HG03025 (cell line): Measurements from ENCODE around the gene HOXC5.

ENCODE experiments used
- ATAC-seq: cut with Tn5 transposase; IDR thresholded peaks from one replicate; pipeline ENCODE4 v1.9.1; 2021; ENCODE audit warnings: mild to moderate bottlenecking, moderate library complexity; ENCODE audit not compliant: unreplicated experiment, low FRiP score

Gene HOXC5

DNA sequence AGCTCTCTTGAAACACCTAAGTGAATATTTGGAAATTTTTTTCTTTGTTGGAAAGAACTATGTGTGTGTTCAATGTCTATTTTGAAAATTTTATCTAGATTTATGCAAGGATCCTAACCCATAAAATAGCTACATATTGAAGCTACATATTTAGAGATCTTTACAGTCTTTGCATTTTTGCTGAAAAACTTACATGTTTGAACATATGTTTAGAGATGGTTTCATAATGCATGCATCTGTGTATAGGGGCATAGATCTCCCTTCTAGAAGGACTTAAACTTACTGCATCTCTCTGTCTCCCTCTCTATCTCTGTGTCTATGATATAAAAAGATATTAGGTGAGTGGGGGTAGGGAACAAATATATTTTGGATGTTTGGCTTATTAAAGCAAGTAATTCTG is 12.6 kb downstream of the HOXC5 start:
- no peak for ATAC-seq

DNA sequence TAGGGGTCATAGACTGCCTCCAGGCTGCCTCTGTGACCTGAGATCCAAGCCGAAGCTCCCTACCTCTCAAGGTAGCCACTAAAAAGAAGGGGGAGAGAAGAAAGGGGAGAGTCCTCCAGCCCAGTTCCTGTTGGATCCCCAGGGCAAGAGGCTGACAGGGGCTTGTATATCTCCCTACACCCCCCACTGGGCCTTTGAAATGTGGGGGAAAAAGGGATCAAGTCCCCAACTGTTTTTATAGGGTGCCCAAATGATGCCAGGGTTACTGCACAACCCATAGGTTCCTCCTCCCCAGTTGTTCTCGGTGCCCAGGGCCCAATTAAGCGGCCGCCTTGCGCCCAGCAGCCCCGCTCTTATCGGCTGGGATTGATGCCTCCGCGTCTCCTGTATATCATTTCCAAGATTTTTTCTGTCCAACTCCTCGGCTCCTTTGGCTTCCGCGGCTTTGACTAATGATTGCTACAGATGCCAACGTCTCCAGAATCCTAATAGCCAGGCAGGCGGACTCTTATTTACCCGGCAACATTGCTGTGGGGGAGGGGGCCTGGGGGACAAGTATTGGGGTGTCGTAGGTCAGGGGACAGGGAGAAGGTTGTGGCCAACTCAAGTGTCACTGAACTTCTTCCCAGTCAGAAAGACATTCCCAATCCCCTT is 13.1 kb downstream of the HOXC5 start:
- no peak for ATAC-seq

DNA sequence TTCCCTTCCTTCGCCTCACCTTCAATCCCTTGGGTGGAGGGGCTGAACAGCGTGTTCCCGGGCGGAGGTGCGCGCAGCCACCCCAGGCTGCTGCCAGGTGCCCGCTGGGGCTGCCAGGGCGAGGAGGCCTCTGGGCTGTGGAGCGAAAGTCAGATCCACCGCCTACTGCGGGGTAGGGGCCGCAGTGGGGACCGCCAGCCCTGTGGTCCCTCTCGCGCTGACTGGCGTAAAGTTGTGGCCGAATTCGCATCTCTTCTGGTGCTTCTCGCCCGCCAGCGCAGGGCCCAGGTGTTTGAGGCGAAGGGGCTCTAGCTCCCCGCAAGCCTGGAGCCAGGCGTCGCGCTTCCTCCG is 13.9 kb downstream of the HOXC5 start:
- no peak for ATAC-seq

DNA sequence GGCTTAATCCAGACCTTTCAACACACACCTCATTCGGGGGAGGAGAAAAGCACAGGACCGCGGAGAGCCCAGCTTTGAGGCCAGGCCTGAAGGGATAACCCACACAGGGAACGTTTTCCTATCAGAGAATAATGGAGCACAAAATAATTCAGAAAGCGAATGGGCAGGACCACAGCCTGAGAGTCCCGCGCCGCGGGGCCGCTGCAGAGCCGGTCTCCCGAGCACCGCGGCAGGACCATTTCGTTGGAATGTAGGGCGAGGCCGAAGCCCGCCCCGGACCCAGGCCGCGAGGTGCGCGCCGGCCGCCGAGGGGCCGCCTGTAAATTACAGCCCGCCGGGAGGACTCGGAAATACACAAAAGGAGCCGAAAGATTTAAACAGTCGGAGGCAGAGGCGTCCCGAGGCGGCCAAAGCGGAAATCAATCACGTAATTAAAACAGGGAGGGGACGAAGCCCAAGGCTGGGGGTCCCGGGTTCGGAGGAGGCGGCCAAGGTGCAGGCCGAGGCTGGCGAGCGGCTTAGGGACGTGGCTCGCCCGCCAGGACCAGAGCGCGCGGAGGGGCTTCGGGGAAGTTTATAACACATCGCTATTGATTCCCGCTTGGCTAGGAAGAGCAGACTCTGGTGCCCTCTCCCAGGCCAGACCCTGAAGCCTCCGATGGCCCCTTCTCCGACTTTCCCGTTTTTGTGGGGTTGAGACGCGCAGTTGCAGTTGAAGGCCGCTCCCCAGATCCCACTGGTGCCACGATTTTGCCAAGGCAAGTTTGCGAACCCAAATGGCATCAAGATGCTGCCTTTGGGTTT is 14.5 kb downstream of the HOXC5 start:
- no peak for ATAC-seq

DNA sequence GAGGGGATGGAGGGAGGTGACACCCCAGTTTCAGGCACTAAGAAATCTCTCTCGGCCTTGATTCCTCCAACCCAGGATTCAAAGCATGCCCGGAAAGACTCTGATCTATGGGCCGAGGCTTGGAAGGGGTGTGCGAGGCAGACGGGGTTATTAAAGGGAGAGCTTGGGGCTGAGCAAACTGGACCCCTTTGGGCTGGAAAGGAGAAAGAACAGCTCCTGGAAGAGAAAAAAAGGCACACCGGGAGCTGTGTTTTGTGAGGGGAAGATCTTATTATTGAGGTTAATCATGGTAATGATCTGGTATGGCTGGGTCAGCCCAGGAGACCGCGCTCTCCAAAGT is 15.1 kb downstream of the HOXC5 start:
- no peak for ATAC-seq

DNA sequence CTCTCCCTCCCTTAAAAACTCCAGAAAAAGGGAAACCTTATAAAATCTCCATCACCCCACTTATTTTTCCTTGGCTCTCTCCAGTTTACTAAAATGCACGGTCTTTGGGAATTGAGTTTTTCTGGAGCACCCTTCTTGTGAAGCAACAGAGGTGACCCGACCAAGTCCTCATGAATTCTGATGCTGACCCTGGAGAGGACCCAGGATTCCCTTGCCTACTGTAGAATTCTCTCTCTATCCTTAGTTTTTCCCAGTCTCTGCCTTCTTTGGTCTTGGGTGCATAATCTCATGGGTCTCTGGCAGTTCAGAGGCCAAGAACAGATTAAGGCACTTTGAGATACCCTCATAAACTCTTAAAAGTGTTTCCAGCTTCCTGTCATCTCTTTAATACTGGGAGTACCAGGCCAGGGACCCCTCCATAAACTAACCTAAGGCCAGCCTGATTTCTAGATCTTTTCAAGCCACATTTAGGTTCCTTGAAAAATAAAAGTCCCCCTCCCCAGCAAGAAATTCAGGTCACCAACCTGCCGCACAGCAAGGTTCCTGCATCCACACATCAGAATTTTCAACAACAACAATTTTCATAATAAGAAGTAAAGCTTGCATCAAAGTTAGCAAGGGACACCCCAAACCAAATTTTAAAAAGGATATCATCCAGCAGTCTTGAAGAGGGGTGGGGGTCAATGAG is 15.7 kb downstream of the HOXC5 start:
- ATAC-seq: no peak

DNA sequence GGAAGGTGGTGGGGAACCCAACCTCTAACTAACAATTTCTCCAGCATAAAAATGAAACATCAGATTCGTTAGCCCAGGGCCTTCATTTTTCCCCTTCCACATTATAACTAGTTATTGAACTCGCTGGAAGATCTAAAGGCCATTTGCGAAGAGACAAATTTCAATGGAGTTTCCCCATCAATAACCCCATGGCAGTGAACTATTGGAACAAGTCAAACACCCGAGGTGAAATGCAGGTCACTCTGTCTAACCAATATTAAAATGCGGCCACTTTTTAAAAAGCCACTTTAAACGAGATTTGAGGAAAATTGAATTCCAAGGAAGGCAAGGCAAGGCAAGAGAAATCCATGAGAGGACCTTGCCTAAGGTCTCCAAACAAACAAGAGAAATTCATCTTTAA is 16.3 kb downstream of the HOXC5 start:
- no peak for ATAC-seq

DNA sequence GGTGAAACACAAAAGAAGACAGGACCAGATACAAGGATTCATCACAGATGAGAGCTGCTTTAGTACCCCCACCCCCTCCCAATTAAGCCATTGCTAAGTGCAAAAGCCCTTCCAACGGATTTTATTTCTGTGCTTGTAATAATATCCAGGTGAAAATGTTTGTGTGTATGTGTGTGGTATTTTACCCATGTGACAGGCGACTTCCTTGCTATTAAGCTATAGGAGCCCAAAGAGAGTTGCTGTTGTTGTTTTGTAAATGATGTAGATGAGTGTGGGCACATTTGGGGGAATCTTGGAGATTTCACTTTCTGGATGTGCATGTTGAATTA is 17.6 kb downstream of the HOXC5 start:
- ATAC-seq: no peak

DNA sequence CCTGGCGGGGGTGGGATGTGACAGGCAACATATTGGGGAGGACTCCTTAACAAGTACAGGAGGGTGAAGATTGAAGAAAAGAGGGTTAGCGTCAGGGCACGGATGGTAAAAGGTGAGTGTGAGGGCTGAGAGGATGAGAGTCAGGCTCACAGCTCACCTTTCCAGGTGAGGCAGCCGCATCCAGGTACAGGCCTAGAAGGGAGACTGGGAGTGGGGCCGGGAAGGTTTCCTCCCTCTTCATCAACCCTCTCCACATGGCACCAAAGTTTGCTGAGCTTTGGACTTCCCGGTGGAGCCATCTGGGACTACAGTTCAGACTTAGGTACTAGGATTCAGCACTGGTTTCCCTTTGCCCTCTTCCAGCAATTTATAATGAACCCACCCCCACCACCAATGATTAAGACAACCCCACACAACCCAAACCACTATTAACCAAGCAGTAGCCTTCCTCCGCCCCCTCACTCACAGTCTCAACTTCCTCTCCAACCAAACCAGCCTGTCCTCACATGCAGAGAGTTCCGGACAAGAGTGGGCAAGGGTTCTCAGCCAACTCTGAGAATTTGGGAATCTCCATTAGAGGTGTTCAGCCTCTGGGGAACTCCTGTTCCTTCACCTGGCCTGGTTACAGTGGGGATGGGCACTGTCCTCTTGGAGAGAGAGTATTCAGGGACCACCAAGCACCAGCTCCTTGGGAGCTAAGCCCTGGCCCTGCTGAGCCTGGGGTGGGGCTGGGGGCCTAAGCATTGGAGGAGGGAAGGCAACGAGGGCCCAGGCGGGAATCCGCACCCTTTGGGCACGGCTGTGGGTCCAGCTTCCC is 18.4 kb downstream of the HOXC5 start:
- no peak for ATAC-seq

DNA sequence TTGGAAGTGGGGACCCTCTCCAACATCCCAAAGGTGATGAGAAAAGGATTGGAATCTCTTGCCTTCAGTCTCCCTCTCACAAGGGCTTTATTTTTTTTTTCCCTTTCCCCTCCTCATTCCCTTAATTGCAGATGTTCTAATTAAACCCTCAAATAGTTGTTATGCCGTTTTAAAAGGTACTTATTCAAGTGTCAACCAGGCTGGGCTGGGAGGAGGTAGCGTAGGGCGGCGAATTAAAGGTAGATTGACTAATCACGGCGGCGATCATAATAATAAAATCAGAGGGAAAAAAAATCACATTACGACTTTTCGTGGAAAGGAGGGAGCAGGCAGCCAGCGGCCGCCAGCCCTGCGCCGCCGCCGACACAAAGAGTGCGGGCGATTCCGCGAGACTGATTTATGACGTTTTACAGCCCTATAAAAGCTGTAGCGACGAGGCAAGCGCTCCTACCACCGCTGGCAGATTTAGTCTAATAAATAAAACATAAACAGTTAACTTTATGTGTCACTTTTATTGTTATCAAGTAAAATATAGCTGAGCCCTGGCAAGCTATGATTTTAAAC is 19.1 kb downstream of the HOXC5 start:
- no peak for ATAC-seq

DNA sequence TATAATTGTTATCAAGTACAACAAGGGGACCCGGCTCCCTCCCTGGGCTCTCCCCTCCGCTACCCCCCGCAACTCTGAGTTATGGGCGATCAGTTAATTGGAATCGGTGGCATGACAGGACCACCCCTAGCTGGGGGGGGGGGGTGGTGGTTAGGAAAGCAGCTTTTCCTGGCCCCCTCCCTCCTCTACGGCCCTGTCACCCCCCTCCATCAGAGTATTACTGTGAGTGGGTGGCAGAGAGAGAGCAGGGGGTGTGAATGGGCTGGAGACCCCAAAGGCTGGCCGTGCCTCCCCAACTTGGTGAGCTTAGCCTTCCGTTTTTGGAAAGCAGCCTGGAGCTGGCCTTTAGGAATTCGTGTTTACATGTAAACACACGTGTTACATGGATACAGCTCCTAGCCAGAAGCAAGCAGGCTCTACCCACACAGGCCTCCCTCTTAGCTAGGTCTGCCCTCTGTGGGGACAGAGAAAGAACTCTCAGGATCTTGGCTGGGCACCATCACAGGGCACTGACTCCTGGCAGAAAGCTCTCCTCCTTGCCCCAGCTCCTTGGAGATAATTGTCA is 19.7 kb downstream of the HOXC5 start:
- peak; percentile 13 for ATAC-seq

DNA sequence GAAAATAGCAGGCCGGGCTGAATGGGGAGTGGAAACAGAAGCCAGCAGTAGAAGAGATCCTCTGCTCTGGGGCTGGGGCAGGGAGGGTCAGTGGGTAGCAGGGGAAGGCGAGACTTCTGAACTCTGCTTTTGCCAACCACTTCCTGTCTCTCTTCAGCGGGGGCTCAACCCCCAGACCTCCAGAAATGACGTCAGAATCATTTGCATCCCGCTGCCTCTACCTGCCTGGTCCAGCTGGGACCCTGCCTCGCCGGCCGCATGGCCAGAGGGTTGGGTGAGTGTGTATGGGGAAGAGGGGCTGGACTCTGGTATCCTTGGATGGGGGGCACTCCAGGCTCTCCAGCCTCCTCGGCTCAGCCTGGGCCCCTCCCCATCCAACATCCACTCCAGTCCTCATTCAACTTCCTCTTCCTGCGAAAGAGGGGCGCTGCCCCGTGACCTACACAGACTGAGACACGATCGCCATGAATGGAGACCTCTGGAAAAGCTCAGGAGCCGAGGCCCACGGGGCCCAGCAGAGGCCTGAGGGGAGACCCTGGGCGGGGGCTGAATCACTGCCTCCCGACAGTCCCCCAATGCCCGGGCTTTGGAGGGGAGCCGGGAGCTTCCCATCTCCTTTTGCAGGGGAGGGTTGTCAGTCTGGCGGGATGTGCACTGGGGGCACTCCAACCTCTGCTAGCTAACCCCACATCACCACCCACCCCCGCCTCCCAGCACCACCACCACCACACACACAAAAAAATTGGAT is 20.3 kb downstream of the HOXC5 start:
- peak; percentile 69 for ATAC-seq

DNA sequence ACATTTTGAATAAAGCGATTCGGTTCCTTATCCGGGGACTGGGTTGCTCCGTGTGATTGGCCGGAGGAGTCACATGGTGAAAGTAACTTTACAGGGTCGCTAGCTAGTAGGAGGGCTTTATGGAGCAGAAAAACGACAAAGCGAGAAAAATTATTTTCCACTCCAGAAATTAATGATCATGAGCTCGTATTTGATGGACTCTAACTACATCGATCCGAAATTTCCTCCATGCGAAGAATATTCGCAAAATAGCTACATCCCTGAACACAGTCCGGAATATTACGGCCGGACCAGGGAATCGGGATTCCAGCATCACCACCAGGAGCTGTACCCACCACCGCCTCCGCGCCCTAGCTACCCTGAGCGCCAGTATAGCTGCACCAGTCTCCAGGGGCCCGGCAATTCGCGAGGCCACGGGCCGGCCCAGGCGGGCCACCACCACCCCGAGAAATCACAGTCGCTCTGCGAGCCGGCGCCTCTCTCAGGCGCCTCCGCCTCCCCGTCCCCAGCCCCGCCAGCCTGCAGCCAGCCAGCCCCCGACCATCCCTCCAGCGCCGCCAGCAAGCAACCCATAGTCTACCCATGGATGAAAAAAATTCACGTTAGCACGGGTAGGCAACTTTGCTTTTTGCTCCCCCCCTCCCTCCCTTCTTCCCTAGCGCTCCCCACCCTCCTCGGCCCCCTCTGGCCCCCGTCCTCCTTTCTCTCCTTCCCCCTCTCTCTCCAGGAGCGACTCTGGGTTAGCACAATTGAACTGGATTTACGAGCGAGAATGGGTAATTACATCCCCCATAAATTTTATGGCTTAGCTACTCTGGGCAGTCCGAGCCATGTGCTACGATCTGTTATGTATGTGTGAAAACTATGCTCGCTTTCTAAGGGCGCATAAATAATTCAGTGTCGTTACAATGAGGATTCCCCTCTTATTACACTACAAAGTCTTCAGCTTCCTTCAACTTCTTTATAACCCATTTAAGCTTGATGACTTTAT is 21.2 kb downstream of the HOXC5 start, which contains the start of gene HOXC4:
Gene HOXC4, plus strand, starts transcription at position 85 of the 991 bp plus-strand sequence. Its CDS starts 88 bp downstream, at position 173.
- ATAC-seq: peak; percentile 42

DNA sequence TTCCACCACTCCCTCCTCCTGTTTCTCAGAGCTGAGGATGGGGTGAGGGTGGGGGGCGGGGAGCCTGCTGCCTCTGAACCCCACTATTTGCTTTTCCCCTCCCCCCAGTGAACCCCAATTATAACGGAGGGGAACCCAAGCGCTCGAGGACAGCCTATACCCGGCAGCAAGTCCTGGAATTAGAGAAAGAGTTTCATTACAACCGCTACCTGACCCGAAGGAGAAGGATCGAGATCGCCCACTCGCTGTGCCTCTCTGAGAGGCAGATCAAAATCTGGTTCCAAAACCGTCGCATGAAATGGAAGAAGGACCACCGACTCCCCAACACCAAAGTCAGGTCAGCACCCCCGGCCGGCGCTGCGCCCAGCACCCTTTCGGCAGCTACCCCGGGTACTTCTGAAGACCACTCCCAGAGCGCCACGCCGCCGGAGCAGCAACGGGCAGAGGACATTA is 21.9 kb downstream of the HOXC5 start:
- no peak for ATAC-seq

DNA sequence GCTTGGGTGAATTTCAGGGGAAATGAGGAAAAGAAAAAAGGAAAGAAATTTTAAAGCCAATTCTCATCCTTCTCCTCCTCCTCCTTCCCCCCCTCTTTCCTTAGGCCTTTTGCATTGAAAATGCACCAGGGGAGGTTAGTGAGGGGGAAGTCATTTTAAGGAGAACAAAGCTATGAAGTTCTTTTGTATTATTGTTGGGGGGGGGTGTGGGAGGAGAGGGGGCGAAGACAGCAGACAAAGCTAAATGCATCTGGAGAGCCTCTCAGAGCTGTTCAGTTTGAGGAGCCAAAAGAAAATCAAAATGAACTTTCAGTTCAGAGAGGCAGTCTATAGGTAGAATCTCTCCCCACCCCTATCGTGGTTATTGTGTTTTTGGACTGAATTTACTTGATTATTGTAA is 22.7 kb downstream of the HOXC5 start:
- ATAC-seq: no peak

DNA sequence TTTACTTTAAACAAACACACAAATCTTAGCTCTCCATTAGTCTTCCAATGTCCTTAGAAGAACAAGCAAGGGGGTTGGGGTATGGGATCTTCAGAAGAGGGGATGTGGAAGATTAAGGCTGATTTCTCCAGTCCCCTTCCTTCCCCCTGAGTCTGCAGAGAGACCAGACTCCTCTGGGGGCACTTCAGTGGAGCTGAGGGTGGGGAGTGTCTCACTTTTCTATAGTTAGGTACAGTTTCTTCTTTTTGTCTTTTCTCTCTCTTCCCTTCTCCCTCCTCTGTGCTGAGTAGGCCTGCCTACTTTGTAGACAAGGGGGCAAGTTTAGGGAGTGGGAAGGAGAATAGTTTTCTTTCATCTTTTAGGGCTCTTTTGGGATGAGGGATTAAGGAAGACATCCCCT is 23.3 kb downstream of the HOXC5 start:
- no peak for ATAC-seq

DNA sequence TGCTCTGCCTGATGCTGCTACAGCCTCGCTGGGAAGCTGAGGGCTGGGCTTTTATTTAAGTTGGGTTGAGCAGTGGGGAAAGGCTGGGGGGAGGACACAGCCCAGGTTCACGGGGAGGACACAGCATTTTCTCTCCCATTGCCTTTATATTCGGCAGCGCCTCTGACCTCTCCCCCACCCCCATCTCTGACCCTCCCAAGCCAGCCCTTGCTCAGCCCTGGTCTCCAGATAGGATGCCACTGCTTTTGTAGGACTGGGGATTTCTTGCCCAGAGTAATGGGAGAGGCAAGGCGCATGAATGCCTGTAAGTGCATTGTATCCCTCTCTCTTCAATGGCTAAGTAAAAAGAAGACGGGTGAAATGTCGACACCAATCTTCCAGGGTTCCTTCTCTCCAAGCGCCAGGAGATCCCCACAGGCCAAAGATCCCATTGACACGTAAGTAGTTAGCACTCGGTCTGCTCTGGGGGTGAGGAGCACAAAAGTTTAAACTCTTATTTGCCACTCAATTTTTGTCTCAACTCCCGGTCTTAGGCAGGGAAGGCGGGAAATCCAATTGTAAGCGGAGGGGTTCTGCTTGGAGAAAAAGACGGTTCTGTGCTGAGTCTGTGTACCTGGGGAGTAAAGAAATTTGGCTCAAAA is 25.4 kb downstream of the HOXC5 start:
- ATAC-seq: no peak

DNA sequence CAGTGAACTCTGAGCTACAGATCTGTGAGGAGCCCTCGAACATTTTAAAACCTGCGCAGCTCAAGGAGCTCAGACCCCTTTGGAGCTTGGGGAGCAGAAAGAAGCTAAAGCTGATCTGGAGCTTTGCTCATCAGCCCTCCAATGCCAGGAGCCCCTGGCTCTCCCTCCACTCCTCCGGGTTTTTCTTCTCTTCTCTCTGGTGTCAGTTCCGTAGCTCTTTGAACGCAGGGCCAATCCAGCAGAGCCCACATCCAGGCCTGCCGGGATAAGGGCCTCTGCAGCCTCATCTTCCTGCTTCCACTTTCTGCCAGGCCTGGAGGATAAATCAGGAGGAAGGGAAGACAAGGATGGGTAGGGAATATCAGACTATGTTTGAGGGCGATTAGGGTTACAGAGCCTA is 26.8 kb downstream of the HOXC5 start:
- no peak for ATAC-seq
